Stomach (tissue), 4 donors: ENCODE results near the gene MPDU1.

Experiments used
- CTCF ChIP-seq, 7 experiments: fragments of 450-650 bp in 4 of 7; fragments of 200-600 bp in 3 of 7; sonication (generic) in 3 of 7; IDR thresholded peaks; one replicate each; pipeline ENCODE4 v1.5.1; 2016 to 2019; ENCODE audit warnings: antibody characterized with exemption in 7 of 7, control low read depth in 2 of 7, mild to moderate bottlenecking in 1 of 7
- EP300 ChIP-seq: sonication (generic); formaldehyde crosslinking; IDR thresholded peaks from one replicate; pipeline ENCODE4 v1.6.1; 2017; ENCODE audit warnings: antibody characterized with exemption
- POLR2AphosphoS5 ChIP-seq, 3 donors: sonication (generic); formaldehyde crosslinking; IDR thresholded peaks; one replicate each; pipeline ENCODE4 v1.6.1; 2016; ENCODE audit warnings: antibody characterized with exemption in 3 of 3

GRCh38 chr17:7623661-7624060 lies 40.0 kb downstream of the MPDU1 start:
- TF ChIP-seq CTCF (IDR thresholded peaks at IDR 0.05) (no peak), POLR2AphosphoS5 (IDR thresholded peaks at IDR 0.05) (no peak), EP300 (no peak)
